CD14-positive monocyte (primary cell): Measurements from ENCODE around the gene CCDC59. TPM values are rescaled to one million over a fixed set of nuclear protein-coding genes. Genes with fewer than 3 reads are reported as not detected.

Experiments used
- DNase-seq, 3 donors: peaks; one replicate each; pipeline ENCODE4 v3.0.0-alpha.2; 2011 to 2022
- H2AFZ ChIP-seq: 2 replicates; pipeline ENCODE4 v1.6.0; 2012; ENCODE audit warnings: mild to moderate bottlenecking, low read depth, low read length, inconsistent platforms; ENCODE audit not compliant: insufficient read depth, poor library complexity, severe bottlenecking
- H3K27ac ChIP-seq, 2 donors: 1 replicate in 1 of 2; 2 replicates in 1 of 2; pipeline ENCODE4 v1.5.1; 2012 to 2013; ENCODE audit warnings: low read length in 2 of 2, control low read depth in 1 of 2, inconsistent platforms in 1 of 2, low read depth in 1 of 2, mild to moderate bottlenecking in 1 of 2
- H3K27me3 ChIP-seq, 2 donors: one replicate each; pipeline versions ENCODE4 v1.6.0 to v1.6.1; 2011 to 2013; ENCODE audit warnings: low read length in 2 of 2; ENCODE audit not compliant: control insufficient read depth in 2 of 2, insufficient read depth in 2 of 2
- H3K36me3 ChIP-seq, 2 donors: replicated peaks in 1 of 2; 1 replicate in 1 of 2; 2 replicates in 1 of 2; pipeline versions ENCODE4 v1.5.1 to v1.6.1; 2012 to 2013; ENCODE audit warnings: low read length in 2 of 2, control low read depth in 1 of 2, inconsistent platforms in 1 of 2, mild to moderate bottlenecking in 1 of 2; ENCODE audit not compliant: insufficient read depth in 2 of 2, control insufficient read depth in 1 of 2
- H3K4me1 ChIP-seq, 2 donors: 1 replicate in 1 of 2; 2 replicates in 1 of 2; pipeline versions ENCODE4 v1.5.1 to v1.6.1; 2012 to 2013; ENCODE audit warnings: low read length in 2 of 2, control low read depth in 1 of 2, inconsistent platforms in 1 of 2, mild to moderate bottlenecking in 1 of 2, moderate library complexity in 1 of 2; ENCODE audit not compliant: insufficient read depth in 2 of 2, control insufficient read depth in 1 of 2
- H3K4me2 ChIP-seq: replicated peaks from 2 replicates; pipeline ENCODE3; 2012; ENCODE audit warnings: low read length, moderate library complexity, mild to moderate bottlenecking; ENCODE audit not compliant: poor library complexity, severe bottlenecking; ENCODE audit errors: extremely low read depth
- H3K4me3 ChIP-seq, 3 experiments: fragments of 200-600 bp in 1 of 3; sonication (generic) in 1 of 3; replicated peaks in 1 of 3; 1 replicate in 2 of 3; 2 replicates in 1 of 3; pipeline ENCODE4 v1.5.1; 2011 to 2013; ENCODE audit warnings: low read length in 3 of 3, mild to moderate bottlenecking in 3 of 3, control low read depth in 2 of 3, low read depth in 2 of 3, inconsistent platforms in 1 of 3, moderate library complexity in 1 of 3
- H3K79me2 ChIP-seq: 2 replicates; pipeline ENCODE4 v1.6.0; 2012; ENCODE audit warnings: mild to moderate bottlenecking, control low read depth, inconsistent platforms, low read length, moderate library complexity; ENCODE audit not compliant: insufficient read depth
- H3K9ac ChIP-seq: 2 replicates; pipeline ENCODE4 v1.6.0; 2017; ENCODE audit warnings: low read length, mild to moderate bottlenecking; ENCODE audit not compliant: insufficient read depth, poor library complexity, severe bottlenecking
- H3K9me3 ChIP-seq, 2 donors: replicated peaks in 1 of 2; 1 replicate in 1 of 2; 2 replicates in 1 of 2; pipeline versions ENCODE4 v1.5.1 to v1.6.1; 2012 to 2013; ENCODE audit warnings: low read length in 2 of 2, control low read depth in 1 of 2; ENCODE audit not compliant: control insufficient read depth in 1 of 2, insufficient read depth in 1 of 2
- H4K20me1 ChIP-seq: 2 replicates; pipeline ENCODE4 v1.6.0; 2012; ENCODE audit warnings: mild to moderate bottlenecking, low read length, control low read depth, moderate library complexity; ENCODE audit not compliant: insufficient read depth
- H3K27ac Mint-ChIP-seq, 7 donors: one replicate each; pipeline ENCODE4 v1.8.0; 2020; ENCODE audit warnings: mild to moderate bottlenecking in 7 of 7, mixed read lengths in 7 of 7, moderate library complexity in 6 of 7, inconsistent platforms in 2 of 7
- H3K27me3 Mint-ChIP-seq, 3 donors: one replicate each; pipeline ENCODE4 v1.8.0; 2021 to 2022; ENCODE audit warnings: low read depth in 3 of 3, mild to moderate bottlenecking in 3 of 3, mixed read lengths in 3 of 3, moderate library complexity in 3 of 3, inconsistent platforms in 1 of 3
- H3K36me3 Mint-ChIP-seq, 2 donors: one replicate each; pipeline ENCODE4 v1.8.0; 2020; ENCODE audit warnings: mixed read lengths in 2 of 2, inconsistent platforms in 1 of 2, mild to moderate bottlenecking in 1 of 2
- H3K4me1 Mint-ChIP-seq: one replicate; pipeline ENCODE4 v1.8.0; 2020; ENCODE audit warnings: mild to moderate bottlenecking, mixed read lengths
- H3K4me3 Mint-ChIP-seq, 2 donors: one replicate each; pipeline ENCODE4 v1.8.0; 2020; ENCODE audit warnings: mild to moderate bottlenecking in 2 of 2, mixed read lengths in 2 of 2, moderate library complexity in 1 of 2
- H3K9me3 Mint-ChIP-seq, 7 donors: one replicate each; pipeline ENCODE4 v1.8.0; 2020 to 2022; ENCODE audit warnings: mixed read lengths in 7 of 7, mild to moderate bottlenecking in 6 of 7, moderate library complexity in 6 of 7, inconsistent platforms in 2 of 7
- CTCF ChIP-seq: fragments of 200-600 bp; IDR thresholded peaks from one replicate; pipeline ENCODE4 v1.8.0; 2022; ENCODE audit warnings: antibody characterized with exemption, mild to moderate bottlenecking
- WGBS: methylation state at CpG from one replicate; pipeline ENCODE4 v1.1.5; 2013; ENCODE audit warnings: missing lambda C conversion rate; ENCODE audit not compliant: insufficient coverage; 5-methylcytosine and 5-hydroxymethylcytosine counted together
- intact Hi-C, 2 donors: fragments of 100-400 bp; cut with micrococcal nuclease; formaldehyde crosslinking; loops; one replicate each; pipeline versions ENCODE4 v1.15.0 to v1.15.1; 2023
- polyA plus RNA-seq, 3 donors: library from polyadenylated mRNA; depleted of rRNA in 1 of 3; unstranded in 2 of 3; stranded (reverse) in 1 of 3; fragments of 300-500 nt in 2 of 3; fragments of >200 nt in 1 of 3; fragmentation: Illumina TruSeq in 2 of 3; gene quantifications; 1 replicate in 2 of 3; 2 replicates in 1 of 3; pipeline ENCODE4 v1.2.3, GENCODE V29; 2012 to 2021

CCDC59 gene
- polyA plus RNA-seq, 3 donors, result 53.5 to 70.9 (median 55.3) TPM

DNA sequence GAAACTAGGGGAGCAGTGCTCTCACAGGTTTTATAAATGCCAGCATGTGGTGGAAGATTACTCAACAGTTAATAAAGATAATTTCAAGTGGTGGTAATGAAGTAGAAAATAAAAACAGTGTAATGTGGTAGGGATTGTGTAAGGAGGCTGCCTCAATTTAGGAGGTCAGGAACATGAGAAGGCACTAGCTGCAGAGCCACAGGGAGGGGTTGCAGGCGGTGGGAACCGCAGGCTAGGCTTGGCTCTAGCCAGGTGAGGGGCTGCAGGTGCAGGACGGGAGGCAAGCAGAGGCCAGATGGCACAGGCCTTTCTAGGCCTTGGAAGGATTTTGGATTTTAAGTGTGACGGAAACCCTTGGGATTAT, 910 bp upstream of the CCDC59 start:
- peaks cover 2 to 7% (median 3%) of the 10 kb centered on the region in 7 donors for H3K9me3 Mint-ChIP-seq
- peak overlapping the region; percentile 97 to 100 for H3K4me3 Mint-ChIP-seq
- H2AFZ ChIP-seq, result peak overlapping the region; percentile 82
- peaks cover 0 to 4% (median 0%) of the 10 kb centered on the region in 3 donors for H3K27me3 Mint-ChIP-seq
- H3K36me3 Mint-ChIP-seq, result peaks cover 30 to 39% of the 10 kb centered on the region in 2 donors
- H3K4me1 ChIP-seq, result peaks cover 16 to 28% of the 10 kb centered on the region in 2 donors
- peak overlapping the region in 1 of 2 donors; percentile 97 for H3K27ac ChIP-seq
- H3K27me3 ChIP-seq, result no peaks in the 10 kb centered on the region
- peaks cover under 1% of the 10 kb centered on the region for H4K20me1 ChIP-seq
- no peak for DNase-seq
- H3K4me3 ChIP-seq, result peak overlapping the region; percentile 83 to 100 (median 97)
- peak; percentile 54 for TF ChIP-seq CTCF
- peak overlapping the region; percentile 95 for H3K9ac ChIP-seq
- H3K27ac Mint-ChIP-seq, result peak overlapping the region in 6 of 7 donors; percentile 99 to 100 (median 100)
- 17% methylated on average over 1 of the region's 4 CpGs for WGBS
- H3K79me2 ChIP-seq, result peaks cover 43% of the 10 kb centered on the region
- intact Hi-C loops, result loop anchor here in 1 of 2 donors (10.0 kb wide), 1 partner anchor 414 kb away; no protein-coding TSS in a partner anchor
- H3K4me2 ChIP-seq, result peak overlapping the region; percentile 83
- peaks cover 21 to 25% of the 10 kb centered on the region in 2 donors for H3K36me3 ChIP-seq
- H3K9me3 ChIP-seq, result peaks cover 0 to 3% of the 10 kb centered on the region in 2 donors
- peaks cover 21% of the 10 kb centered on the region for H3K4me1 Mint-ChIP-seq

GRCh38 chr12:82357845-82358199, 365 bp downstream of the CCDC59 start:
- peaks cover 2 to 7% (median 3%) of the 10 kb centered on the region in 7 donors for H3K9me3 Mint-ChIP-seq
- Histone ChIP-seq H2AFZ (peak overlapping the region; percentile 82), H3K36me3 (peaks cover 34 to 38% of the 10 kb centered on the region in 2 donors), H3K79me2 (peaks cover 38% of the 10 kb centered on the region), H3K9me3 (peaks cover 0 to 3% of the 10 kb centered on the region in 2 donors), H3K27me3 (no peaks in the 10 kb centered on the region), H3K4me3 (peak overlapping the region; percentile 83 to 100 (median 97)), H4K20me1 (no peaks in the 10 kb centered on the region), H3K9ac (peak overlapping the region; percentile 95), H3K27ac (peak overlapping the region; percentile 85 to 97), H3K4me2 (peak overlapping the region; percentile 83), H3K4me1 (peaks cover 16 to 28% of the 10 kb centered on the region in 2 donors)
- H3K4me3 Mint-ChIP-seq, result peak overlapping the region; percentile 97 to 100
- no peak for TF ChIP-seq CTCF
- H3K36me3 Mint-ChIP-seq, result peaks cover 43 to 51% of the 10 kb centered on the region in 2 donors
- peaks cover 21% of the 10 kb centered on the region for H3K4me1 Mint-ChIP-seq
- peak overlapping the region; percentile 97 to 100 (median 100) for H3K27ac Mint-ChIP-seq
- WGBS, result 0% methylated on average over 5 of the region's 10 CpGs
- intact Hi-C loops, result loop anchor here in 1 of 2 donors (10.0 kb wide), 1 partner anchor 413 kb away; no protein-coding TSS in a partner anchor
- DNase-seq, result peak in 1 of 3 donors; percentile 1
- peaks cover 0 to 4% (median 0%) of the 10 kb centered on the region in 3 donors for H3K27me3 Mint-ChIP-seq
